Measurements from ENCODE around the gene FAM83B.
"Not testable (repeated sequence)": the region's sequence is repeated elsewhere in the genome, so short reads cannot be mapped to it uniquely, and the experiment has no call there.

The FAM83B gene

GRCh38 chr6:54970337-54970736, 123.8 kb downstream of the FAM83B start:
- TF ChIP-seq, protein P1, sequence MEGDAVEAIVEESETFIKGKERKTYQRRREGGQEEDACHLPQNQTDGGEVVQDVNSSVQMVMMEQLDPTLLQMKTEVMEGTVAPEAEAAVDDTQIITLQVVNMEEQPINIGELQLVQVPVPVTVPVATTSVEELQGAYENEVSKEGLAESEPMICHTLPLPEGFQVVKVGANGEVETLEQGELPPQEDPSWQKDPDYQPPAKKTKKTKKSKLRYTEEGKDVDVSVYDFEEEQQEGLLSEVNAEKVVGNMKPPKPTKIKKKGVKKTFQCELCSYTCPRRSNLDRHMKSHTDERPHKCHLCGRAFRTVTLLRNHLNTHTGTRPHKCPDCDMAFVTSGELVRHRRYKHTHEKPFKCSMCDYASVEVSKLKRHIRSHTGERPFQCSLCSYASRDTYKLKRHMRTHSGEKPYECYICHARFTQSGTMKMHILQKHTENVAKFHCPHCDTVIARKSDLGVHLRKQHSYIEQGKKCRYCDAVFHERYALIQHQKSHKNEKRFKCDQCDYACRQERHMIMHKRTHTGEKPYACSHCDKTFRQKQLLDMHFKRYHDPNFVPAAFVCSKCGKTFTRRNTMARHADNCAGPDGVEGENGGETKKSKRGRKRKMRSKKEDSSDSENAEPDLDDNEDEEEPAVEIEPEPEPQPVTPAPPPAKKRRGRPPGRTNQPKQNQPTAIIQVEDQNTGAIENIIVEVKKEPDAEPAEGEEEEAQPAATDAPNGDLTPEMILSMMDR (conservative IDR thresholded peaks at IDR 0.05; ENCODE audit: low read depth) = no peak
- H3K27ac ChIP-seq = no peak overlapping the region
- peak; percentile 85 for DNase-seq (ENCODE audit: low spot score)
- ChIA-PET POLR2A (ENCODE audit: low non-redundant PET) (no interaction called here), CTCF (interaction anchor here (0.6 kb wide), 1 partner anchor 133 kb away, joined by 3 read pairs; no protein-coding TSS in a partner anchor)

DNA sequence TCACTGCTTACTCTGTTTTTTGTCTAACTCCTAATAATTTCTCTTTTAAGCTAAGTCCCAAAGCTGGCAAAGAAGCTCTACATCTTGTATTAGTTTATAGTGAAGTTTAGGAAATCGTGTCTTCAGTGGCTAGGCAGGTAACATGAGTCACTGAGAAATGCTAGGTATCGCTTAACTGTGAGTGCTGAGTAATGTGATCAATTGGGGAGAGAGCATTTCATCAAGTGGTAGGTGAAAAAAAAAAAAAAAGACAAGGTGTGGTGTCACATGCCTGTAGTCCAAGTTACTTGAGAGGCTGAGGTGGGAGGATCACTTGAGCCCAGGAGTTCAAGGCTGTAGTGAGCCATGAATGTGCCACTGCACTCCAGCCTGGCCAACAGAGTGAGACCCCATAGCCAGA, 125.3 kb downstream of the FAM83B start:
- TF ChIP-seq, protein P1 (conservative IDR thresholded peaks at IDR 0.05; ENCODE audit: low read depth) = no peak
- POLR2A ChIA-PET (ENCODE audit: low non-redundant PET) = no interaction called here
- CTCF ChIA-PET = no interaction called here
- no peak overlapping the region for H3K27ac ChIP-seq
- DNase-seq (ENCODE audit: low spot score) = peak; percentile 28

DNA sequence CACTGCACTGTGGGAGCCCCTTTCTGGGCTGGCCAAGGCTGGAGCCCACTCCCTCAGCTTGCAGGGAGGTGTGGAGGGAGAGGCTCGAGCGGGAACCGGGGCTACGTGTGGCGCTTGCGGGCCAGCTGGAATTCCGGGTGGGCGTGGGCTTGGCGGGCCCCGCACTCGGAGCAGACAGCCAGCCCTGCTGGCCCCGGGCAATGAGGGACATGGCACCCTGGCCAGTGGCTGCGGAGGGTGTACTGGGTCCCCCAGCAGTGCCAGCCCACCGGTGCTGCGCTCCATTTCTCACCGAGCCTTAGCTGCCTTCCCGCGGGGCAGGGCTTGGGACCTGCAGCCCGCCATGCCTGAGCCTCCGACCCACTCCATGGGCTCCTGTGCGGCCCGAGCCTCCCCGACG, 132.6 kb downstream of the FAM83B start:
- CTCF ChIA-PET; DNase-seq (ENCODE audit: low spot score); H3K27ac ChIP-seq; POLR2A ChIA-PET (ENCODE audit: low non-redundant PET): not testable (repeated sequence)

GRCh38 chr6:54980511-54981275, 134.1 kb downstream of the FAM83B start:
- CTCF ChIA-PET = no interaction called here
- TF ChIP-seq, protein P1 (conservative IDR thresholded peaks at IDR 0.05; ENCODE audit: low read depth) = no peak
- H3K27ac ChIP-seq = no peak overlapping the region
- POLR2A ChIA-PET (ENCODE audit: low non-redundant PET) = no interaction called here
- no peak for DNase-seq (ENCODE audit: low spot score)

- CTCF ChIA-PET = no interaction called here
- H3K27ac ChIP-seq = no peak overlapping the region
- POLR2A ChIA-PET (ENCODE audit: low non-redundant PET) = no interaction called here
- TF ChIP-seq, protein P1 (conservative IDR thresholded peaks at IDR 0.05; ENCODE audit: low read depth) = no peak
- DNase-seq (ENCODE audit: low spot score) = peak; percentile 13
Measured at GRCh38 chr6:54981276-54981609, 134.7 kb downstream of the FAM83B start.

DNA sequence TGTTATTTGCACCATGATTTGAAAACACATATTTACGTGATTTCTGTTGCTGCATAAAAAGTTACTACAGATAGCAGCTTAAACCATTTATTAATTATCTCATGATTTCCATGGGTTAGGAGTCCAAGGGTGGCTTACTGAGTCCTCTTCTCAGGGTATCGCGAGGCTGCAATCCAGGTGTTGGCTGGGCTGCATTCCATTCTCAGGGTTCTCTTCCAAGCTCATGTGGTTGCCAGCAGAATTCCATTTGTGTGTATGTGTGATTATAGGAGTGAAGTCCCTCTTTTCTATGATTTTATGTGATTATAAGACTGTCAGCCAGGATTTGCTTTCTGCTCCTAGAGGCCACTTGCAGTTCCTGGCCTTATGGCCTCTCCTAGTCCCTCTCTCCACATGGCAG, 135.1 kb downstream of the FAM83B start:
- POLR2A ChIA-PET (ENCODE audit: low non-redundant PET) = no interaction called here
- H3K27ac ChIP-seq = no peak overlapping the region
- TF ChIP-seq, protein P1 (conservative IDR thresholded peaks at IDR 0.05; ENCODE audit: low read depth) = no peak
- DNase-seq (ENCODE audit: low spot score) = no peak
- CTCF ChIA-PET = no interaction called here

- no peak for DNase-seq (ENCODE audit: low spot score)
- H3K27ac ChIP-seq = no peak overlapping the region
- ChIA-PET CTCF (no interaction called here), POLR2A (ENCODE audit: low non-redundant PET) (no interaction called here)
- TF ChIP-seq, protein P1 (conservative IDR thresholded peaks at IDR 0.05; ENCODE audit: low read depth) = no peak
Measured at GRCh38 chr6:54987633-54988290, 141.2 kb downstream of the FAM83B start.
